Activated CD8-positive, alpha-beta T cell treated with anti-CD3 and anti-CD28 coated beads for 36 hours (primary cell): ENCODE data around the gene FLT4. TPM values are rescaled to one million over a fixed set of nuclear protein-coding genes. Genes with fewer than 3 reads are reported as not detected.

Experiments used
- ATAC-seq: fragments of 200-7000 bp; cut with Tn5 transposase; one replicate; pipeline ENCODE4 v1.10.0; 2021; ENCODE audit warnings: mild to moderate bottlenecking, moderate library complexity
- CTCF ChIA-PET: fragments of 350-600 bp; sonication (Branson Sonifier 250); formaldehyde crosslinking; loops from one replicate; lab custom pipeline; 2021; ENCODE audit warnings: antibody characterized with exemption; lab: Charles Lee
- POLR2A ChIA-PET: fragments of 350-600 bp; sonication (Branson Sonifier 250); formaldehyde crosslinking; loops from one replicate; lab custom pipeline; 2021; ENCODE audit warnings: antibody characterized with exemption; lab: Charles Lee
- DNase-seq: peaks from one replicate; pipeline ENCODE4 v3.0.0-alpha.2; 2020
- H3K27ac Mint-ChIP-seq: one replicate; pipeline ENCODE4 v1.8.0; 2021; ENCODE audit warnings: mild to moderate bottlenecking, mixed read lengths
- H3K27me3 Mint-ChIP-seq: one replicate; pipeline ENCODE4 v1.8.0; 2021; ENCODE audit warnings: mixed read lengths
- H3K36me3 Mint-ChIP-seq: one replicate; pipeline ENCODE4 v1.8.0; 2021; ENCODE audit warnings: low read depth, mixed read lengths
- H3K4me1 Mint-ChIP-seq: one replicate; pipeline ENCODE4 v1.8.0; 2021; ENCODE audit warnings: low read depth, mixed read lengths
- H3K4me3 Mint-ChIP-seq: one replicate; pipeline ENCODE4 v1.8.0; 2021; ENCODE audit warnings: mild to moderate bottlenecking, moderate library complexity, mixed read lengths
- H3K9me3 Mint-ChIP-seq: one replicate; pipeline ENCODE4 v1.8.0; 2021; ENCODE audit warnings: mixed read lengths
- CTCF ChIP-seq: fragments of 200-600 bp; IDR thresholded peaks from one replicate; pipeline ENCODE4 v1.8.0; 2022; ENCODE audit warnings: antibody characterized with exemption, mild to moderate bottlenecking
- intact Hi-C: fragments of 100-400 bp; cut with micrococcal nuclease; formaldehyde crosslinking; loops from one replicate; pipeline ENCODE4 v1.10.0; 2022
- total RNA-seq, 2 experiments: library from RNA; stranded (reverse); gene quantifications; one replicate each; pipeline ENCODE4 v1.2.3, GENCODE V29; 2021

FLT4 gene
- total RNA-seq, 2 experiments from 2014 or later: 3.3 to 4.4 TPM

DNA sequence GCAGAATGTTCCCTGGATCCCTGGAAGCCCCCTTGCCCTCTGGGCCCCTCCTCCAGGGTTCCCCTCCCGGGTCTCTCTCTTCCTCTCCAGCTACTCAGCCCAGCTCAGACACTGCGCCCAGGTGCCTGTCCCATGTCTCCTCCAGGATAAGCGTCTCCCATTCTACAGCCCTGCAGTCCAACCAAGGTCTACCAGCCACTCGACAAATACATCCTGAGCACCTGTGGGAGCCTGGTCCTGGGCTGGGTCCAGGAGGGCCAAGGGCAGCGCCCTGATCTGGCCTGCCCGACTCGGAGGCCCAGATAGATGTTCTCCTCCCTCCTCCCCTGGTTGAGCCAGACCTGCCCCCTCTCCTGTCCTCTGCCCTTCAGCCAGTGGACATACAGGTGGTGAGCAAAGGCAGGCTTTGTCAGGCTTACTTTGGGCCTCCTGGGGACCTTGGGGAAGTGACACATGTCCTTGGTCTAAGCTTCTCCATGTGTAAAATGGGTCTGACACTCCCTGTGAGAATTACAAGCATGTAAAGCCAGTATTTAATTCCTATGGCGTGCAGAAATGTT lies 1.4 kb downstream of the FLT4 start:
- ChIA-PET POLR2A (no interaction called here), CTCF (interaction anchor here (1.2 kb wide), 1 partner anchor 70 kb away, joined by 4 read pairs; no protein-coding TSS in a partner anchor)
- ATAC-seq: no peak
- no peak for TF ChIP-seq CTCF
- Mint-ChIP-seq H3K4me3 (peak overlapping the region; percentile 67), H3K27ac (no peak overlapping the region), H3K36me3 (no peaks in the 10 kb centered on the region), H3K9me3 (no peaks in the 10 kb centered on the region), H3K27me3 (peaks cover 27% of the 10 kb centered on the region), H3K4me1 (peaks cover 12% of the 10 kb centered on the region)
- intact Hi-C loops: no loop called here
- no peak for DNase-seq

GRCh38 chr5:180647465-180647864 lies 1.9 kb downstream of the FLT4 start:
- Mint-ChIP-seq H3K4me1 (peaks cover 12% of the 10 kb centered on the region), H3K4me3 (no peak overlapping the region), H3K27ac (no peak overlapping the region), H3K9me3 (no peaks in the 10 kb centered on the region), H3K27me3 (peaks cover 23% of the 10 kb centered on the region), H3K36me3 (no peaks in the 10 kb centered on the region)
- no peak for DNase-seq
- no peak for ATAC-seq
- CTCF ChIA-PET: no interaction called here
- POLR2A ChIA-PET: no interaction called here
- intact Hi-C loops: no loop called here
- TF ChIP-seq CTCF: no peak

GRCh38 chr5:180646963-180647305 lies 2.5 kb downstream of the FLT4 start:
- DNase-seq (no peak), ATAC-seq (no peak)
- POLR2A ChIA-PET: no interaction called here
- CTCF ChIA-PET: no interaction called here
- H3K27ac Mint-ChIP-seq: no peak overlapping the region
- H3K27me3 Mint-ChIP-seq: peaks cover 21% of the 10 kb centered on the region
- H3K4me3 Mint-ChIP-seq: no peak overlapping the region
- intact Hi-C loops: no loop called here
- no peaks in the 10 kb centered on the region for H3K9me3 Mint-ChIP-seq
- H3K4me1 Mint-ChIP-seq: peaks cover 12% of the 10 kb centered on the region
- no peaks in the 10 kb centered on the region for H3K36me3 Mint-ChIP-seq
- TF ChIP-seq CTCF: no peak

GRCh38 chr5:180646289-180646962 lies 3.0 kb downstream of the FLT4 start:
- POLR2A ChIA-PET: no interaction called here
- Mint-ChIP-seq H3K36me3 (no peaks in the 10 kb centered on the region), H3K4me1 (peaks cover 12% of the 10 kb centered on the region), H3K9me3 (no peaks in the 10 kb centered on the region), H3K27ac (no peak overlapping the region), H3K4me3 (no peak overlapping the region), H3K27me3 (peaks cover 18% of the 10 kb centered on the region)
- ATAC-seq (no peak), DNase-seq (no peak)
- no peak for TF ChIP-seq CTCF
- CTCF ChIA-PET: no interaction called here
- intact Hi-C loops: no loop called here
